Activated CD4-positive, alpha-beta T cell treated with anti-CD3 and anti-CD28 coated beads, Interleukin-2, amount 50 U/mL, for 16 hours (primary cell): ENCODE measurements around the gene SPINK2.

Experiments
- DNase-seq: peaks from one replicate; pipeline ENCODE4 v3.0.0-alpha.2; 2020

The SPINK2 gene

DNA sequence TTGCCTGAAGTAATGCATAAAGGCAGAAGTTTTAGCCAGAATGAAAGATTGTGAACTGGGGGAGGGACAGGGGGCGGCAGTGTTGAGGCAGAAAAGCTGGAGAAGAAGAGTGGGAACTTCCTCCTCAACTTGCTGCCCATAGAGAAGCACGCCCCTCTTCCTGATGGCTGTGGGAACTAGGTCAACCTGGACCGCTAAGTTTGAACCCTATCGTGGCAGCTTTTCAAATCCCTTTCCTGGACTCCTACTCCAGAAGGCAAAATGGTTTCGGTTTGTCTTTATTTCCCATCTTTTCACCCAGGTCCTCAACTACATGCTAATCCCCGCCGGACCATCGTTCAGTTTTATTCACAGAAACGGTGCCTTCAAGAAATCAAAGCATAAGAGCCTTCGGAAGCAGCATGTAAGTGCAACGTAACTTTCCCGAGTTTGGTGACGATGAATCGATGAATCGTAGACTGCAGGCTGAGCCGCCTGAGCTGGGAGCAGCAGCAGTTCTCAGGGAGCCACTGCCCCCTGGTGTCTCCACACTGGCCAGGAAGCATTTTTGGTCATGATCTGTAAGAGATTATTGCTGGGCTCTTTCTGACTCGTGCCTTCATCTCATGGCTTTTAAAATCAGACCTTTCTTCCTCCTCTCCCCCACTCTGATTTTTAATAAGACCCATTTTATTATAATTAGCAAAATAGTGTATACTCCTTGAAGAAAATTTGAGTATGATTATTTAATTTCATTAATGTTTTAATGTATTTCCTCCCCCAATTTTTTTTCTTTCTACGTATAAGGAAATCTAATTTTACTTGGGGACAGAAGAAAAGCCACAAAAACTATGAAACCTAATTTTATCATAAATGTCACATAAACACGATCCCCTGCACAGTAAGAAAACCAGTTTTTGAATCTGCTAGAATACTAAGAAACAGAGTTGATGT is 21.4 kb downstream of the SPINK2 start:
- DNase-seq, result peak; percentile 91

DNA sequence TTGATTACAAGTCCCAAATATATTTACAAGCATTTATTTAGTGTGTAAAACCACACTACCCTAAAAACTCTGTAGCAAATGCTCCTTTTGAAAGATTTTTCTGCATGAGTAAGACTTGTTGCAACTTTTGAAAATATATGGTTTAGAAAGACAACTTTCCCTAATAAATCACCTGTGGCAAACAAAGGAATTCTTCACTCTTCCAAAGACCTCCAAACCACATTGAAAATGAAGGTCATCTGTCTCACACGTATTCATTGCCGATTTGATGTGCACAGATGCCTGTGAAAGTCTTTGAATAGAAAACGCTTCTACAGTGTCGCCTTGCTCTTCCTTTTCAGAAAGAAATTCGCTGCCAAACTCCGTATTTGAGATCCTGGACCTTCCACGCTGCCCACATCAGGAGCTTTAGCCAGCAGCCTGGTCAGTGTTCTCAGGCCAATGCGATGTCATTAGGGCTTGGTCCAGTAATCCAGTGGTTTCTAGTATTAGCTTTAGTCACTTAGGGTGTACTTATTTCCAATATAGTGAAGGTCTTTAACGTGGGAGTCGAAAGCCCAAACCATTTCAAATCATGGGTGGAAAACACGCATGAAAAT is 22.2 kb downstream of the SPINK2 start:
- DNase-seq, result no peak

DNA sequence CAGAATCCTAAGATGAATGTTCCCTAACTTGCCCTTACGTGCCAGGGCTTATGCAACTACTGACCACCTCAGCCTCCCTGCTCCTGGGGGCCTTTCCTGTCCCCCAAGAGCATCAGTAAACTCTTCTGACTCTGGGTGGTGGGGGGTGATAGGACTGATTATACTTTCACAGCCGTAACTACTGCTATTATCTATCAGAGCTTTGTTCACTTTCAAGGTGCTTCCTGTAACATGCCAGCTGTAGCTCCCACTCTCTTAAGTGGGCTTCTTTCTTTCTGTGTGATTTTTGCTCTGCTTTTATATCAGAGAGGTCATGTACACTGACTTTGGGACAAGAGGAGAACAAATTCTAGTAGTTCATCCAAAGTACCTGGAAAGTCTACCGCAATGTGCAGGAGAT is 25.3 kb downstream of the SPINK2 start:
- no peak for DNase-seq

DNA sequence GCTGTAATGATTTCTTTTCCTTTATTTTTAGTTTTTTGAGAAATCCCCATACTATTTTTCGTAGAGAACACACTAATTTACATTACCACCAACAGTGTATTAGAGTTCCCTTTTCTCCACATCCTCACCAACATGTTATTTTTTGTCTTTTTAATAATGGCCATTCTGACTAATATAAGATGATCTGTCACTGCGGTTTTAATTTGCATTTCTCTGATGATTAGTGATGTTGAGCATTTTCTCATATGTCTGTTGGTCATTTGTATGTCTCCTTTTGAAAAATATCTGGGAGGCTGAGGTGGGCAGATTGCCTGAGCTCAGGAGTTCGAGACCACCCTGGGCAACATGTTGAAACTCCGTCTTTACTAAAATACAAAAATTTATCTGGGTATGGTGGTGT is 30.2 kb downstream of the SPINK2 start:
- DNase-seq, result no peak

DNA sequence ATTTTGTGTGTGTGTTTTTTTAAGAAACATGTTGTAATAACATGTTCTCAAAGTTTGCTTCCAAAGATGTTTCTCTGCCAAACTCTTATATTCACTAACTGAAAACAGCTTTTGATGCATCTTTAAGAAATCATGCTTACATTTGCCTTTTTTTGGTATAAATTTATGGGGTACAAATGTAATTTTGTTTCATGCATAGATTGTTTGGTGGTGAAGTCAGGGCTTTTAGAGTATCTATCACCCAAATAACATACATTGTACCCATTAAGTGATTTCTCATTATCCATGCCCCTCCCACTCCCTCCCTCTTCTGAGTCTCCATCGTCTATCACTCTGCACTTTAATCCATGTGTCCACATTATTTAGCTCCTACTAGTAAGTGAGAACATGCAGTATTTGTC is 30.8 kb downstream of the SPINK2 start:
- no peak for DNase-seq

DNA sequence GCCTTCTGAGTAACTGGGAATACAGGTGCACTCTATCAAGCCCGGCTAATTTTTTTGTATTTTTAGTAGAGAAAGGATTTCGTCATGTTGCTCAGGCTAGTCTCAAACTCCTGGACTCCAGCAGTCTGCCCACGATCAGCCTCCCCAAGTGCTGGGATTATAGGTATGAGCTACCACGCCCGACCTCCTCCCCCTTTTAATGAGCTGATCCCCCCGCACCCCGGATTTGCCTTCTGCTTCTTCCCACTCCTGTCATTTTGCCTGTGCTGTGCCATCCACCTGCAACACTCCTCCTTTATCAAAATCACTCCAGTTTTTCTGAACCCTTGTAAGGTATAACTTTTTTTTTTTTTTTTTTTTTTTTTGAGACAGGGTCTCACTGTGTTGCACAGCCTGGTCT is 33.4 kb downstream of the SPINK2 start:
- no peak for DNase-seq

DNA sequence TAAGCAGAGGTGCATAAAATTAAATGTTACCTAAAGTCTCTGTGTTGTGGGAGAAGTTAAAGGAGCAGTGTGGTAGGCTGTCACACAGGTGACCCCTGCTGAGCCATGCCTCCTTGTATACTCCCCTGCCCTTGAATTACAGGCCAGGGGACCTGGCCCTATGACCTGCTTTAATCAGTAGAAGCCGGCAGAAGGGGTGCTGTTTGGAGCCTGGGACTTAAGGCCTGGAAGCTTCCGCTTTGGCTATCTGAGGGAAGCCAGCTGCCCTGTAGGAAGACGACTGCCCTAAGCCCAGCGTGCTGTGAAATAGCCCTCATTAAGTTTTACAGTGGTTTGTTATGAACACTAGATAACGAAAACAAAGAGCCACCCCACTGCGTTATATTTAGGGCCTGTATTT is 34.1 kb downstream of the SPINK2 start:
- DNase-seq, result no peak

DNA sequence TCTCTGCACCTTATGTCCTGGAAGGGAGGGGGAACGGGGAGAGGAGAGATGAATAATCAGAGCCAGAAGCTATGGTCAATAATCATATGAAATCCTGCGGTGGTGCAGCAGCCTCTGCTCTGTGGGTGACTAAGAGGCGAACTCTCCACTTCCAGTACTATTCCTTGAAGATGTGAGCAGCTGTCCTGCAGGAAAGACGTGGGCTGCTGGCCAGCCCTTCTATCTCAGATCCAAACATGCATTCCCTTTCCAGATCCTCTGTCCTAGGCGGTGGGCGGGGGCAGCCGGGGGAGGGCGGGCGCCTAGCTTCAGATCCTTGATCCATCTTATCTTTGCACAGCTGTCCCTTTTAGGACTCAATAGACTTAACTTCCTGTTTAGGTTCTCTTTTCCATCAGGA is 34.5 kb downstream of the SPINK2 start:
- DNase-seq, result no peak

DNA sequence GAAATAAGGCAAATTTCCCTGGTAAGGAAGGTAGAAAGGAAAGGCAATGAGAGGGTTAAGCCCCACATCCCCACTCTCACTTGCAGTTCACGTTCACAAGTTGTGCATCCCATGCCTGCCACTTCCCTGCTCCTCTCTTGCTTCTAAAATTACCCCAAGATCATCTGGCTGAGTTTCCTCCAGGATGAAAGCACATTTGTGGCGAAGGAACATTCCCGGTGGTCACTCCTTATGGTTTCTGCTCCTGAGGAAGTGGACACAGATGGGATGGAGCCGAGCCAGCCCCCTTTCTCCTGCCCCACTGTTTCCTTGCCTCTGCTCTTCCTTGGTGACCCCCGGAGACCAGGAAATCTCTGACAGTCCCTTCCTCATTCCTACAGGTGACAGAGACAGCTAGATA is 37.5 kb downstream of the SPINK2 start:
- DNase-seq, result no peak

DNA sequence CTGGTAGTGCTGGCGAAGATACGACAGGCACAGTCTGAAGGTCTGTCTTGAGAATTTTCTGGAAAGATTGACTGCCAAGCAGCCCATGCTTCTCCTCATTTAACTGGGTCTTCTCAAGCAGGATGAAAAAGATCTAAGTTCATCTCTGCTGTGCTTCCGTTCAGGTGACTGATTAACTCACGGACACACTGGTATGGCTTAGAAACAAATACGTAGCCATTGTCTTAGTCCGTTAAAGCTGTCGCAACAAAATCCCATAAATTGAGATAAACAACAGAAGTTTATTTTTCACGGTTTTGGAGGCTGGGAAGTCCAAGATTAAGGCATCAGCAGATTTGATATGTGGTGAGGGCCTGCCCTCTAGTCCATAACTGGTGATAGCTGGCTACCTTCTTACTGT is 39.5 kb downstream of the SPINK2 start:
- no peak for DNase-seq

DNA sequence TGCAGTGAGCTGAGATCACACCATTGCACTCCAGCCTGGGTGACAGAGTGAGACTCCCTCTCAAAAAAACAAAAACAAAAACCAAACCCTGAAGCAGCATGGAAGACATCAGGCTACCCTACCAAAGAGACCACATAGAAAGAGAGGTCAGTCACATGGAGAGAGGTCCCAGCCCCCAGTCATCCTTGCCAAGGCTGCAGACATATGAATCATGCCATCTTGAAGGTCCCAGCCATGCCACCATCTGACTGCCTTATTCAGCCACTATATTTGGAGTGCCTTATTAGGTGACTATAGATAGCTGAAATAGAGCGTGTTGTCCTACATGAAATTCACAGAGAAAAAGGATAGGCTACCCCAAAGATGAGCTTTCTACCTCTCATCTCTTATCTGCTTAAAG is 48.2 kb downstream of the SPINK2 start:
- no peak for DNase-seq

DNA sequence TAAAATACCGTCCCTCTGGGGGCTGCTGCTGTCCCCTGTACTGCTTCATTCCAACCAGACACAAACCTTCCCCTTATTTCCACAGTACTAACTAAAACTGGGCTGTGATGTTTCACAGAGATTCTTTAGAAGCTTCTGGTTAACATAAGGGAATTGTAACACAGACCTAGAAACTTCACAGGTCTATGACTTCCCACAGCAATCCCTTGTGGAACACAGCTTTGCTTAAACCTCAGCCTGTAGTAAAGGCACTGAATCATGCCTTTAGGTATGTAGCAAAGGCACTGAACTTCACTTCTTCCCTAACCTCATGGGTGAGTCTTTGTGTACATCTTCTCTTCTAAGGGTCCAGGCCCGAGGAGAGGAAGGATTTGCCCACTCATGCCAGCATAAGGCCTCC is 49.4 kb downstream of the SPINK2 start:
- no peak for DNase-seq

DNA sequence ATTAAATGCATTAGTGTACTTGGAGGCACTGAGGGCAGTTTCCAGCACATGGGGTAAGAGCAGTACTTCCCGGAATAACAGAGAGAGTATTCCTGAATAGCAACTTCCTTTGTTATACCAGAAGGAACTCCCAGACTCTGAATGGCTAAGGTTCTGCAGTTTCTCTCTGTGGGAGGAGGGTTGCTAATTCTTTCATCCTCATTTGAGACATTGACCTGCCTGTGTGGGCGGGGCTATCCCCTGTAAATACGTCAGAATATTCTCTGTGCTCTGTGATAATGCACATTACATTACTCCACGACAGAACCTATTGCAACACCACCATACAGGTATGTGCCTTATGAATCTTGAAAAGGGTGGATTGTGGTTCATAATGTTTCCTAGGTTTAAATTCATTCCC is 52.7 kb downstream of the SPINK2 start:
- DNase-seq, result no peak

DNA sequence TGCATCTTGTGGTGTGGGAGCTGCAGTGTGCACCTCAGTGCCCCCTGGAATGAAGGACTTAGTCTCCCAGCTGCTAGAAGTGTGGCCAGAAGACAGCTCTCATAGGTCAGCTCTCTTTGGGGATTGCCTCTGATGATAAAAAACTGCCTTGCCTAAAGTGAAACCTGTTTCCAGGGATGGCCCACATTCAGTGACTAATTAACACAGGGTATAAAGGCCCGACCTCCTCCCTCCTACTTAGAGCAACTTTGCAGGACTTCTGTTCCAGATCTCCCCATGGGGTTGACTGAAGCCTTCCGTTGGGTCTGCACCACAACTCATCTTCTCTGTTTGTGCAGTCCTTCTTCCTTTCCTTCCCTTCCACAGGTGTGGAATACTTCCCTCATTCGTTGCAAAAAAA is 53.2 kb downstream of the SPINK2 start:
- no peak for DNase-seq

DNA sequence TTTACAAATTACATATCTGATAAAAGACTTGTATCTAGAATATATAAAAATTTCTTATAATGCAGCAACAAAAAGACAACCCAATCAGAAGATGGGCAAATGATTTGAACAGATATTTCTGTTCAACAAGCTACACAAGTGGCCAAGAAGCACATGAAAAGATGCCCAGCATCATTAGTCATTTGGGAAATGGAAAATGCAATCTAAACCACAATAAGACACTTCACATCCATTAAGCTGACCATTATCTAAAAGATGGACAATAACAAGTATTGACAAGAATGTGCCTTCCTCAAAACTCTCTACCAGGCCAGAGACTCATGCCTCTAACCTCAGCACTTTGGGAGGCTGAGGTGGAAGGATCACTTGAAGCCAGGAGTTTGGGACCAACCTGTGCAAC is 53.9 kb downstream of the SPINK2 start:
- DNase-seq, result no peak

DNA sequence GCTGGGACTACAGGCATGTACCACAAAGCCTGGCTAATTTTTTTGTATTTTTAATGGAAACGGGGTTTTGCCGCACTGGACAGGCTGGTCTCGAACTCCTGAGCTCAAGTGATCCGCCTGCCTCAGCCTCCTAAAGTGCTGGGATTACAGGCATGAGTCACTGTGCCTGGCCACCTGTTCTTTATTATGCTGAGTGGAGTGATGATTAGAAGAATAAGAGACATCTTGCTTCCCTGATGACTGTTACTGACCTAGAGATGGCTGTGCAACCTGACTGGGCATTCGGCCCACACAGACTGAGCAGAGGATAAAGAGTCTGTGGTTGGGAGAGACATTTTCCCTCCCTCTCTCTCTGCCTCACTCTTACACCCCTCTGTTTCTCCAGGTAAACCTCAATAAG is 56.7 kb downstream of the SPINK2 start:
- no peak for DNase-seq

DNA sequence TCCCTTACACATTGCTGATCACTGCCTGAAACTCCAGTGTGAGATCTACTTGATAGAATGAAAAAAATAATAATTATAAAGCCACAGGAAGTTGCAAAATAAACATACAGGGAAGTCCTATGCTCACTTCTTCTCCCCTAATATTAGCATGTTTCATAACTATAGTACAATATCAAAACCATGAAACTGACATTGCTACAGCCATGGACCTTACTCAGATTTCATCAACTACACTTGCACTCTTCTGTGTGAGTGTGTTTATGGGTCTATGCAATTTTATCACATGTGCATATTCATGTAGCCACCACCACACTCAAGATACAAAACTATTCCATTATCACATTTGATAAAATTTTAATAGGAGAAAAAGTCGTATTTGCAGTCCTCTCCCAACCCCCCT is 57.3 kb downstream of the SPINK2 start:
- DNase-seq, result no peak

DNA sequence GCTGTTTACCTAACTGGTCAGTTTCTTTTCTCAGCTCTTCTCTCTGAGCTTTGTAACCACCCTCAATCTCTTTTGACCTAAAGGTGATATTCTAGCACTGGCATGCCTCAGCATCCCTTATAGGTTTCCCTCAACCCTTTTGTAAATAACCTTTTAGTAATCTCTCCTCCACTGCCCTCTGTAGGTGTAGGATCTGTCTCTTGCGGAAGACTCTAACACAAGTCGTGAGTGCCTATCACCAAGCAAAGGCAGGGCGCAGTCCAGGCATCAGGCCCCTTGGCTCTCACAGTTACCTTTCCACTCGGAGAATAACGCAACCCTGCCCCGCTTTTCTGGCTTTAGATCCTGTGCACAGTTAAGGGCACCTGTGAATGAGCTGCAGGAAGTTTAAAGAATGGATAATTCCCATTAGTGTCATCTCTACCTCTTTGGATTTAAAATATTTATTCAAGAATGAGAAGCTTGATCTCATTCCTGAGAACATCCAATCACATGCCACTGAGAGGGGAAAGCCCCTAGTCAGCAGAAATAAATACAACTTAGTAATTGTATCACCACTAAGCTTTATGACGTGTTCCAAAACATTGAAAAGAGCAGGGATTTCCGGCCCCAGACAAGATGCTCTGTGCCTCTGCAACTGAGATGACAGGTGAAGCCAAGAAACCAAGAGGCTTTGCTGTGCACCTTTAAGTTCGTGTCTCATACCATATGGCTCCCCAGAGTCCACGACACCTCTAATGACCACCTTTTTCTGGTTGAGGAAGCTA is 58.8 kb downstream of the SPINK2 start:
- peak; percentile 60 for DNase-seq

DNA sequence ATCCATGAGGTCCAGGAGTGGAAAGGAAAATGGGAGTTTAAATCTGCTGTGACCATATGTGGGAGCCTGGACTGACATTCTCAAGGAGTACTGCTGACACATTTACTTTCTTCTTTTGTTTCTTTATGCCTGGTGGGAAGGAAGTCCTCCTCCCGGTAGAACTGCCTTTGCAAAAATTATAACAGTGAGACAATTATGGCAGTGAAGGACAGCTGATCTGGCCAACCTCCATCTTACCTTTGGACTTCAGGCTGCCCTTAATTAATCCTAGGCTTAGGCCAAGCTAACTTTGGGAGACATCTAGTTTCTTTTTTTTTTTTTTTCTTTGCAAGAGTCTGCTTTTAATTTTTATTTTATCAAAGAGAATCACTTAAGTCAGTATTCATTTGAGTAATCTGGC is 61.3 kb downstream of the SPINK2 start:
- DNase-seq, result no peak
